ENCODE data around the gene DPF3.
"Not testable (repeated sequence)": the region's sequence is repeated elsewhere in the genome, so short reads cannot be mapped to it uniquely, and the experiment has no call there.

The DPF3 gene

GRCh38 chr14:72878746-72879145, 15.2 kb downstream of the DPF3 start:
- no peak for DNase-seq

GRCh38 chr14:72876710-72877063, 17.2 kb downstream of the DPF3 start:
- no peak for DNase-seq

- no peak for DNase-seq
Observed at GRCh38 chr14:72876005-72876709, 17.7 kb downstream of the DPF3 start.

- DNase-seq, result not testable (repeated sequence)
Observed at GRCh38 chr14:72870878-72871277, 23.0 kb downstream of the DPF3 start.

GRCh38 chr14:72869407-72870329, 24.2 kb downstream of the DPF3 start:
- no peak for DNase-seq

- no peak for DNase-seq
Observed at GRCh38 chr14:72868500-72868899, 25.4 kb downstream of the DPF3 start.

GRCh38 chr14:72864712-72865365, 29.1 kb downstream of the DPF3 start:
- no peak for DNase-seq

- no peak for DNase-seq
Observed at GRCh38 chr14:72863216-72864006, 30.5 kb downstream of the DPF3 start.

GRCh38 chr14:72856530-72857266, 37.2 kb downstream of the DPF3 start:
- DNase-seq, result peak; percentile 37

GRCh38 chr14:72855913-72856312, 38.0 kb downstream of the DPF3 start:
- DNase-seq, result no peak

GRCh38 chr14:72852194-72852593, 41.7 kb downstream of the DPF3 start:
- DNase-seq, result no peak

- DNase-seq, result peak; percentile 73
Observed at GRCh38 chr14:72851635-72852034, 42.3 kb downstream of the DPF3 start.

- no peak for DNase-seq
Observed at GRCh38 chr14:72850360-72850759, 43.5 kb downstream of the DPF3 start.

GRCh38 chr14:72849222-72849621, 44.7 kb downstream of the DPF3 start:
- DNase-seq, result no peak

GRCh38 chr14:72847721-72848120, 46.2 kb downstream of the DPF3 start:
- no peak for DNase-seq

GRCh38 chr14:72845683-72846082, 48.2 kb downstream of the DPF3 start:
- peak; percentile 9 for DNase-seq

- DNase-seq, result no peak
Observed at GRCh38 chr14:72845196-72845595, 48.7 kb downstream of the DPF3 start.

GRCh38 chr14:72844524-72844923, 49.4 kb downstream of the DPF3 start:
- DNase-seq, result no peak

- no peak for DNase-seq
Observed at GRCh38 chr14:72839753-72840607, 53.9 kb downstream of the DPF3 start.

- no peak for DNase-seq
Observed at GRCh38 chr14:72839351-72839750, 54.5 kb downstream of the DPF3 start.

GRCh38 chr14:72836085-72836484, 57.8 kb downstream of the DPF3 start:
- no peak for DNase-seq

All from NCI-H510A treated with DMSO at 0.1 percent for 48 hours (cell line).